Measurements from ENCODE around the gene ARPC4.
A peak's percentile ranks its signal among the peaks of the same experiment; 100 is the strongest.

Gene ARPC4

DNA sequence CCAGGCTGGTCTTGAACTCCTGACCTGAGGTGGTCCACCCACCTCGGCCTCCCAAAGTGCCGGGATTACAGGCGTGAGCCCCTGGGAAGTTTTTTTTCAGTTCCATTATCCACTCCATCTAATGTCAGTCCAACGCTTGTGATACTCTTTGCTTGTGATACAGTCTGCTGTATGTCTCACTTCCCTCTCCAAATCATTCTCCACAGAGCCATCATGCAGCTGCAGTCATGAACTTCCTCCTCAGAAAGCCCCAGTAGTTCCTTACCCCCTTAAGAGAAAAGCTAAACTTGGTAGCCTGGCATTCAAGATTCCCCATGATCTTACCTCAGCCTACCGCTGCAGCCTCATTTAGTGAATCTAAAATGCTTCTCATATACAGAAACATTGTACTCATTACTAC is 2.3 kb downstream of the ARPC4 start:
- H3K4me3 ChIP-seq (replicated peaks; ENCODE audit: low read depth, low read length): no peak overlapping the region
- TF ChIP-seq, protein P1, sequence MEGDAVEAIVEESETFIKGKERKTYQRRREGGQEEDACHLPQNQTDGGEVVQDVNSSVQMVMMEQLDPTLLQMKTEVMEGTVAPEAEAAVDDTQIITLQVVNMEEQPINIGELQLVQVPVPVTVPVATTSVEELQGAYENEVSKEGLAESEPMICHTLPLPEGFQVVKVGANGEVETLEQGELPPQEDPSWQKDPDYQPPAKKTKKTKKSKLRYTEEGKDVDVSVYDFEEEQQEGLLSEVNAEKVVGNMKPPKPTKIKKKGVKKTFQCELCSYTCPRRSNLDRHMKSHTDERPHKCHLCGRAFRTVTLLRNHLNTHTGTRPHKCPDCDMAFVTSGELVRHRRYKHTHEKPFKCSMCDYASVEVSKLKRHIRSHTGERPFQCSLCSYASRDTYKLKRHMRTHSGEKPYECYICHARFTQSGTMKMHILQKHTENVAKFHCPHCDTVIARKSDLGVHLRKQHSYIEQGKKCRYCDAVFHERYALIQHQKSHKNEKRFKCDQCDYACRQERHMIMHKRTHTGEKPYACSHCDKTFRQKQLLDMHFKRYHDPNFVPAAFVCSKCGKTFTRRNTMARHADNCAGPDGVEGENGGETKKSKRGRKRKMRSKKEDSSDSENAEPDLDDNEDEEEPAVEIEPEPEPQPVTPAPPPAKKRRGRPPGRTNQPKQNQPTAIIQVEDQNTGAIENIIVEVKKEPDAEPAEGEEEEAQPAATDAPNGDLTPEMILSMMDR (IDR thresholded peaks at IDR 0.05; ENCODE audit: low read depth, low read length, missing control alignments): no peak
- no peak for DNase-seq (ENCODE audit: extremely low read depth, low read depth)

DNA sequence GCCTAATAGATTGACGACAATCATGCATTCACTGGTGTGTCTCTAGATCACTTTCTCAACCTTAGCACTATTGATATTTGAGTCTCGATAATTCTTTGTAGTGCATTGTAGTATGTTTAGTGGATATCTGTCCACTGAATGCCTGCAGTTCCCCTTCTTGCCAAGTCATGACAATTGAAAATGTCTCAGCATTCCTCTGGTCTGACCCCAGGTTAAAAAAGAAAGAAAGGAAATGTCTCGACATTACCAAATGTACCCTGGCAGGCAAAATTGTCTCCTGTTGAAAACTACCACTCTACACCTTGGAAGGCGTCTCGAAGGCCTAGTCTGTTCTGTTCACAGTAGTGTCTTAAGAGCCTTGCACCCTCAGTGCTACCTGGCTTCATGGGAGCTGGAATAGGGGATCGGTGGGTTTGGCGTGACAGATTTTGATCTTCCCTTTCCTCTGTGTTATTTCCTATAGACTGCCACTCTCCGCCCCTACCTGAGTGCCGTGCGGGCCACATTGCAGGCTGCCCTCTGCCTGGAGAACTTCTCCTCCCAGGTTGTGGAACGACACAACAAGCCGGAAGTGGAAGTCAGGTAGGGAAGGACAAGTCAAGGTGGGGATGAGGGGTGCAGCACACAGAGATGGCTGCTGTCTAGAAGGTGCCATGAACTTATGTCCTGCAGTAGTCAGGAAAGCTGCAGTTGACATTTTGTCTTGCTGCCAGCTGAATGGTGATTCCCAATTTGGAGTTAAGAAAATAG is 4.5 kb downstream of the ARPC4 start:
- H3K4me3 ChIP-seq (replicated peaks; ENCODE audit: low read depth, low read length): no peak overlapping the region
- DNase-seq (ENCODE audit: extremely low read depth, low read depth): no peak
- TF ChIP-seq, protein P1 (IDR thresholded peaks at IDR 0.05; ENCODE audit: low read depth, low read length, missing control alignments): no peak

DNA sequence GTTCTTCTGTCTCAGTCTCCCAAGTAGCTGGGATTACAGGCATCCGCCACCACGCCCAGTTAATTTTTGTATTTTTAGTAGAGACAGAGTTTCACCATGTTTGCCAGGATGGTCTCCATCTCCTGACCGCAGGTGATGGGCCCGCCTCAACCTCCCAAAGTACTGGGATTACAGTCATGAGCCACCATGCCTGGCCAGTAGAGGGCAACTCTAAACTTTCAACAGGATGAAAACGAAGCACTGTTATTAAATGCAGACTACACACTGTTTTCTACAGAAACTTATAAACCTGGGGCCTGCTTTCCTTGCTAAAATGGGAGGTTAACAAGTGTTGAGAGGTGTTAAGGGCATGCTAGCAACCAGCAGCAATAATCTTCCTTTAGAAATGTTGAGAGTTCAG is 7.6 kb downstream of the ARPC4 start:
- no peak overlapping the region for H3K4me3 ChIP-seq (replicated peaks; ENCODE audit: low read depth, low read length)
- no peak for DNase-seq (ENCODE audit: extremely low read depth, low read depth)
- TF ChIP-seq, protein P1 (IDR thresholded peaks at IDR 0.05; ENCODE audit: low read depth, low read length, missing control alignments): peak; percentile 36

DNA sequence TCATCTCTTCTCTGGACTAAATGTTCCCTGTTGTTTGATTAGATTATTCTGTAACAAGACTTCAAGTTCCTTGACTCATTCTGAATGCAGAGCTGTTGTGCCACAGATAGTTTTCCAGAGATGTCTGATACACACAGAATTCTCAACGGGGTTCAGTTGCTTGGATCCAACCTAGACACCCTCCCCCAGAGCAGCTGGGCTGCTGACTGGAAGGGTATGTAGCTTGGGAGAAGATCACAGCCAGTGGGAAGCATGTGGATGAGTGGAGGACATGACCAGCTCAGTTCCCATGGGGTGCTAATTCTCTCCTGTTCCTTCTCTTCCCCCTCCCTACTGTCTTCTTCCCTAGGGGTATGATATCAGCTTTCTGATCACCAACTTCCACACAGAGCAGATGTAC is 10.6 kb downstream of the ARPC4 start:
- no peak overlapping the region for H3K4me3 ChIP-seq (replicated peaks; ENCODE audit: low read depth, low read length)
- DNase-seq (ENCODE audit: extremely low read depth, low read depth): no peak

DNA sequence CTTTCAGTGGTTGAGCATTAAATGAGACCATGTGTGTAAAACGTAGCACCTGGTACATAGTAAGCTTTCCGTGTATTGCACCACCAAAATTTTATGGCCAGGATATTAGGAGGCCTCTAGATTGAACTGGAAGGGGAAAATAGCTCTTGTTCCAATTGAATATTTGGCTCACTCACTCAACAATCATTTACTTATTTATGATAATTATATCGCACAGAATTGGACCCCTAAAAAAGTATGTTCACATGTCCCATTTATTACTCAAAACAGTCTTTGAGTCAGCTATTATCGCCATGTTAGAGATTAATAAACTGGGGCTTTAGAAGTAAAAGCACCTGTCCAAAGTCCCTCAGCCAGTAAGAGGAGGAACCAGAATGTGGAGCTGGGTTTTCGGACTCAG is 12.1 kb downstream of the ARPC4 start:
- no peak for DNase-seq (ENCODE audit: extremely low read depth, low read depth)
- H3K4me3 ChIP-seq (replicated peaks; ENCODE audit: low read depth, low read length): no peak overlapping the region
- TF ChIP-seq, protein P1 (IDR thresholded peaks at IDR 0.05; ENCODE audit: low read depth, low read length, missing control alignments): no peak

More for the DNA sequence above, 10.6 kb downstream of the ARPC4 start:
- TF ChIP-seq, protein P1 (IDR thresholded peaks at IDR 0.05; ENCODE audit: low read depth, low read length, missing control alignments): no peak

DNA sequence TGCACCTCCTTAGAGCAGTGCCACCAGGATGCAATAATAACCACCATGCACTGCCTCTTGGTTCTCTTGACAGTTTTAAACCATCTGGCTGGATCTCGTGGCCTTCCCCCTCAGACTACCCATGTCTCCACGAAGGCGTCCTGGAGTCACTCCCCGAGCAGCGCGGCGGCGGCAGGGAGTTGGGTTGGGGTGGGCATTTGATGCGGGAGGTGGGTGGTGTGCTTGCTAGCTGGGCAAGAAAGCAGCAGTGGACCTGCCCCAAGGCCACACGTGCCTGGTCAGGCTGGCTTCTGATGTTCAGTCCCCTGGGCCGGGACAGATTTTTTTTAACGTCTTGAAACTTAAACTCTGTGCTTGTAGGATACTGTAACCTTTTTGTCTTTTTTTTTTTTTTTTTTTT is 13.3 kb downstream of the ARPC4 start:
- no peak overlapping the region for H3K4me3 ChIP-seq (replicated peaks; ENCODE audit: low read depth, low read length)
- DNase-seq (ENCODE audit: extremely low read depth, low read depth): no peak
- TF ChIP-seq, protein P1 (IDR thresholded peaks at IDR 0.05; ENCODE audit: low read depth, low read length, missing control alignments): no peak
